Dendritic cell treated with granulocyte-macrophage colony-stimulating factor and Interleukin-4, amounts not matched to agents 40 ng/mL and 50 ng/mL, for 4 days (primary cell): ENCODE data around the gene SNAPIN.

Source experiments
- H3K27ac Mint-ChIP-seq: one replicate; pipeline ENCODE4 v1.8.0; 2022; ENCODE audit warnings: mild to moderate bottlenecking, mixed read lengths
- H3K27me3 Mint-ChIP-seq: one replicate; pipeline ENCODE4 v1.8.0; 2022; ENCODE audit warnings: mild to moderate bottlenecking, mixed read lengths
- H3K36me3 Mint-ChIP-seq: one replicate; pipeline ENCODE4 v1.8.0; 2022; ENCODE audit warnings: low read depth, mixed read lengths
- H3K4me1 Mint-ChIP-seq: one replicate; pipeline ENCODE4 v1.8.0; 2022; ENCODE audit warnings: low read depth, mixed read lengths
- H3K4me3 Mint-ChIP-seq: one replicate; pipeline ENCODE4 v1.8.0; 2022; ENCODE audit warnings: mild to moderate bottlenecking, moderate library complexity, mixed read lengths
- H3K9me3 Mint-ChIP-seq: one replicate; pipeline ENCODE4 v1.8.0; 2022; ENCODE audit warnings: mixed read lengths
- intact Hi-C: fragments of 100-400 bp; cut with micrococcal nuclease; formaldehyde crosslinking; loops from one replicate; pipeline ENCODE4 v1.15.0; 2022

SNAPIN gene, protein sequence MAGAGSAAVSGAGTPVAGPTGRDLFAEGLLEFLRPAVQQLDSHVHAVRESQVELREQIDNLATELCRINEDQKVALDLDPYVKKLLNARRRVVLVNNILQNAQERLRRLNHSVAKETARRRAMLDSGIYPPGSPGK

DNA sequence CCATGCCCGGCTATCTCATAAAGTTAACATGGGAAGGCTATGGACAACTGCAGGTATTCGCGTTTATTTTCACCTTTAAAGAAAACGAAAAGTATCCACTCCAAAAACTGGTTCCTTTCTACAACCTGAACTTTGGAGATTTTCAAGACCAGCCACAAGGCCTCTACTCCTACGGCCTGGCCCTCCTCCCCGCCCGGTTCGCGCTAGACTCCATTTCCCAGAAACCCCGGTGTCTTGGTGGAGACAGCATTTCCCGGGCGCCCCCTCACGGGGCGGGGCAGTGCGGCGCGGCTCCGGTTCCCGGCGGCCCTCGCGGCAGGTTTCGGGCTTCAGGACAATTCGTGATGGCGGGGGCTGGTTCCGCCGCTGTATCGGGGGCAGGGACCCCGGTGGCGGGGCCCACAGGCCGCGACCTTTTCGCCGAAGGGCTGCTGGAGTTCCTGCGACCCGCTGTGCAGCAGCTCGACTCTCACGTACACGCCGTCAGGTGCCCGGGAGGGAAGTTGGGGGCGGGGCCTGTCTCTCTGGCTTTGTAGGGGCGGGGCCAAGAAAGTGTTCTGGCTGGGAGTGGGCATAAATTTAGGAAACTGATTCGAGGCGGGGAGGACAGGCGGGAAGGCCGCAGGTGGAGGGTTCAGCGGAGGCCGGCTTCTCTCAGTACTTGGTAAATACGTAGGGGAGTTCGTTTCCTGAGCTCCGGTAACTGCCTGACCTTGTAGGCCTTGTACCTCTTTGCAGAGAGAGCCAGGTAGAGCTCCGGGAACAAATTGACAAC, at the start of gene SNAPIN:
Gene SNAPIN, plus strand, starts transcription at position 304 of the 775 bp plus-strand sequence. Its CDS starts 41 bp downstream, at position 345.
- peak within 1 kb of the TSS; percentile 96 for H3K27ac Mint-ChIP-seq
- intact Hi-C loops: loop anchor here (1.0 kb wide), 1 partner anchor 24 kb away; the partner anchor contains the start of gene CHTOP
- H3K4me3 Mint-ChIP-seq: peak within 1 kb of the TSS; percentile 95
- no peaks in the 10 kb centered on the region for H3K27me3 Mint-ChIP-seq
- H3K36me3 Mint-ChIP-seq: peaks cover 7% of the 10 kb centered on the region
- H3K9me3 Mint-ChIP-seq: no peaks in the 10 kb centered on the region
- peaks cover 27% of the 10 kb centered on the region for H3K4me1 Mint-ChIP-seq

DNA sequence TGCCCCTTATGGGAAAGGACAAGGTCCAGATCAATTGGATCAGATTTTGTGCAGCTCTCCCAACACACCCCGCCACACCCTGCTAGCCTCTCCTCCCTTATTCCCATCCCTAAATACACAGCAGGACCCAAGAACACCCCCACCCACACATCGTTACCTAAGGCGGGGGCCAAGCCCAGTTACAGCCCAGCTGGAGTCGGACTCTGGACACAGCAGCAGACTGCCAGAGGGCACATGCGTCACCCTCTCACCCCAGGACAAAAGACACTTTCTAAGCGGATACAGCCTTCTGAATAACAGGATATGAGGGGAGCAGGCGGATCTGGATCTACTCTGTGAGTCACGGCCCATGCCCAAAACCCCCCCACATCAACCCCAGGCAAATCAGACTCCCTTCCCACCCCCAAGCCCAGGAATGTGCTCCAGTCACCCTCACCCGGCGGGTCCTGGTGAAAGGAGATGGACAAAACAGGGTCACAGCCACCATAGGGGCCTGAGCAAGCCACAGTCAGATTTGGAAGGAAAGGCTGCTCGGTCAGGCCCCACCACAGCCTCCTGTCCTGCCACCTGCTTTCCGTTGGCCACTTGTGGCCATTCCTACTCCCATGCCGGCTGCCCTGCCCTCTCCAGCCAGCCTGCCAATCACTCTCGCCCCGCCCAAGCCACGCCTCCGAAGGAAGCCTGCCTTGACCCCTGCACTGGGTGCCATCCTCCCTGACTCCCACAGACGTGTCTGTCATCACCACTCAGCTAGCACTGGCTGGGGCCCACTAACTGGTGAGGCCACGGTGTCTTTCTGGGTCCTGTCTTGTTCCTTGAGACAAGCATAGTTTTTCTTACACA, 49.5 kb upstream of the SNAPIN start:
- Mint-ChIP-seq H3K36me3 (no peaks in the 10 kb centered on the region), H3K9me3 (no peaks in the 10 kb centered on the region), H3K27me3 (peaks cover 1% of the 10 kb centered on the region), H3K27ac (peak overlapping the region; percentile 2), H3K4me3 (no peak overlapping the region), H3K4me1 (peaks cover 42% of the 10 kb centered on the region)
- intact Hi-C loops: no loop called here

DNA sequence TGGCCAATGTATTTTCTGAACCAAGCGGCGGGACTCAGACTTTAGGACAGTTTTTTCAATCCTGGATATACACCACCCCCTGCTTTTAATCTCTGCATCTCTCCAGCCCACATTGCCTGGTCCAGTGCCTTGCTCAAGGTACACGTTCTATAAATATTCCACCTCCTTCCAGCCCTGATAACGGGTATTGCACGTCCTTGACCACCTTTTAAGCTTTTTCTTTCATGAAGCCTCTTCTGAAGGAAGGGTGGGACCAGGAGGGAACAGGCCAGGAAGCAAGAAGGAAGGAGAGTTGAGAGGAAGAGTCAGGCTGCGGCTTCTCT, 49.0 kb upstream of the SNAPIN start:
- intact Hi-C loops: no loop called here
- peaks cover 1% of the 10 kb centered on the region for H3K27me3 Mint-ChIP-seq
- peak overlapping the region; percentile 10 for H3K27ac Mint-ChIP-seq
- peaks cover 42% of the 10 kb centered on the region for H3K4me1 Mint-ChIP-seq
- no peaks in the 10 kb centered on the region for H3K9me3 Mint-ChIP-seq
- H3K36me3 Mint-ChIP-seq: no peaks in the 10 kb centered on the region
- H3K4me3 Mint-ChIP-seq: no peak overlapping the region

DNA sequence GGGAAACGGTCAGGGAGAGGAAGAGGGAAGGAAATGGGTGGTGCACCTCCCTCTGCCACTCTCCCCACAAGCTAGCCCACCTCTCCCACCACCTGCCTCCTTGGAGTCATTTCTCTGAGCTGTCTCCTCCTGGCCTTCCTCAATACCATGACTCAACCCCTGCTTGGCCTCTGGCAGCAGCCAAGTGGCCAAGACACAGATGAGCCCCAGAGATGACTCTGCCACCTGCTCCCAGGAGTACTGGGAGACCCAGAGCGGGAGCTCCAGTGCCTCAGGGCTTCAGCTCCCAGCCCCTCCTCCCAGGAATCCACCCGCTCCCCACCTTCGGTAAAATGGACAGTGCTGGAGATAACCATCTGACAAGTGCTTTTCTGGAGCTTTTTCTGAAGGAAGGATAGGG, 48.2 kb upstream of the SNAPIN start:
- Mint-ChIP-seq H3K27ac (peak overlapping the region; percentile 10), H3K27me3 (peaks cover 1% of the 10 kb centered on the region), H3K9me3 (no peaks in the 10 kb centered on the region), H3K4me3 (no peak overlapping the region), H3K4me1 (peaks cover 42% of the 10 kb centered on the region), H3K36me3 (no peaks in the 10 kb centered on the region)
- intact Hi-C loops: no loop called here

DNA sequence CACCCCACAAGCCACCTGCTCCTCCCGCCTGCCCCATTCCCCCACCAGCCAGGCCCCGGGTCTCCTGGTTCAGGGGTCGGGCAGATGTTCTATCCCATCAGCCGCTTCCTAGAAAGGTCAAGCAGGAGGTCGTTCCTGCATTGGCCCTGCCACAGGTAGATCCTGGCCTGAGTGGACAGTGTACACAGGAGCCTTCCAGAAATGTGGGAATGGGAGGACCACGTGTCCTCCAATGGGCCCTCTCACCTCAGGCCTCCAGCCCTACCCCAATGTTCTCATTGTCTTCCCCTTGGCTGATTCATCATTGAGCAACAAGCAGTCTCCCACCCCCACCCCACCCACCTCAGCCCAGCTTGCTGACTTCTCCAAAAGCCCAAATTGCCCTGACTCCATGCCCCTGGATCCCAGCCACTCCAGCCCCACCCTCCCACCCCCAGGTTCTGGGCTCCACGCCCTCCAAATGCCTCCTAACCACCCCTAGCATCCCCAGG, 47.6 kb upstream of the SNAPIN start:
- intact Hi-C loops: no loop called here
- H3K27me3 Mint-ChIP-seq: peaks cover 1% of the 10 kb centered on the region
- H3K4me1 Mint-ChIP-seq: peaks cover 46% of the 10 kb centered on the region
- H3K9me3 Mint-ChIP-seq: no peaks in the 10 kb centered on the region
- H3K27ac Mint-ChIP-seq: no peak overlapping the region
- H3K4me3 Mint-ChIP-seq: no peak overlapping the region
- no peaks in the 10 kb centered on the region for H3K36me3 Mint-ChIP-seq

DNA sequence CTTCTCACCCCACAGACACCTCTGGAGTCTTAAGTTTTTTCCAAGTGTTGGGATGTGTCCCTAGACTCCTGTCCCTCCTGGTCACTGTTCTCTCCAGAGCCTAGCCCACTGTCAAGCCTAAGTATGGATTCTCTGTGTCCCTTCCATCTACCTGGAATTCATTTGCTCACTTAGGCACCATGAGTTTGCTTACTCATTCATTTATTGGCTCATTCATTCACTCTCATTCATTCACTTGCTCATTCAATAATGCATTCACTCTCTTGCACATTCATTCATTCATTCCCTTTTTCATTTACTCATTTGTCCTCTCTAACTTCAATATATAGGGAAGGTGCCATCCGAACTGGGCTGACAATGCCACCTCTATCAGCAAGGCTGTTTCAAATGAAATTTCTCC, 47.1 kb upstream of the SNAPIN start:
- H3K9me3 Mint-ChIP-seq: no peaks in the 10 kb centered on the region
- no peak overlapping the region for H3K27ac Mint-ChIP-seq
- peaks cover 51% of the 10 kb centered on the region for H3K4me1 Mint-ChIP-seq
- H3K36me3 Mint-ChIP-seq: no peaks in the 10 kb centered on the region
- H3K27me3 Mint-ChIP-seq: peaks cover 1% of the 10 kb centered on the region
- no peak overlapping the region for H3K4me3 Mint-ChIP-seq
- intact Hi-C loops: no loop called here

DNA sequence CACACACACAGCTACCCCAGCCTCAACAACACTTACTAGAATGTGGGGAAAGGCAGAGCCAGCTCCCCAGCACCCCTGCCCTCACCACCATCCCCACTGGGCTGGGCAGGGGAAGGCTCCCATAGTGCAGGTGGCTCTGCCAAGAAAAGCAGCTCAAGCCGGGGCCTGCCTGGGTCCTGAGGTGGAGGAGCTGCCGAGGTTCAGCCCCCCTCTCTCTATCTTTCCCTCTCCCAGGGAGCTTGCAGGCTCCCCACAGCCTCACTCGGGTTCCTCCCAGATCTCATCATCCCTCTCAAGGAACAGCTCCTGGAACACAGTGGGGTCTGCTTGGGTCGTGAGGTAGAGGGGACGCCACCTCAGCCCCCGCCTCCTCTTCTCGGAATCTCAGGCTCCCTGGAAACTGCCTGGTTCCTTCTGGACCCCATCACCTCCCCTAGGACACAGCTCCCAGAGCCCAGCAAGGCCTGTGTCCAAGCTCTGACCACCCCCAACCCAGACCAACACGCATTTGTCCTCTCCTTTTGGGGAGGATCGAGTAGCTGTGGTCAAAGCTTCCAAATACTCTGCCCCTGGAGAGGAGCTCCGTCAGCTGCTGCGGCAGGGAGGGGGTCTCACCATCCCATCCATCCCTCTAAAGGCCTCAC, 46.3 kb upstream of the SNAPIN start:
- no peak overlapping the region for H3K4me3 Mint-ChIP-seq
- peaks cover 60% of the 10 kb centered on the region for H3K4me1 Mint-ChIP-seq
- peak overlapping the region; percentile 15 for H3K27ac Mint-ChIP-seq
- intact Hi-C loops: no loop called here
- no peaks in the 10 kb centered on the region for H3K36me3 Mint-ChIP-seq
- H3K27me3 Mint-ChIP-seq: peaks cover 2% of the 10 kb centered on the region
- no peaks in the 10 kb centered on the region for H3K9me3 Mint-ChIP-seq

DNA sequence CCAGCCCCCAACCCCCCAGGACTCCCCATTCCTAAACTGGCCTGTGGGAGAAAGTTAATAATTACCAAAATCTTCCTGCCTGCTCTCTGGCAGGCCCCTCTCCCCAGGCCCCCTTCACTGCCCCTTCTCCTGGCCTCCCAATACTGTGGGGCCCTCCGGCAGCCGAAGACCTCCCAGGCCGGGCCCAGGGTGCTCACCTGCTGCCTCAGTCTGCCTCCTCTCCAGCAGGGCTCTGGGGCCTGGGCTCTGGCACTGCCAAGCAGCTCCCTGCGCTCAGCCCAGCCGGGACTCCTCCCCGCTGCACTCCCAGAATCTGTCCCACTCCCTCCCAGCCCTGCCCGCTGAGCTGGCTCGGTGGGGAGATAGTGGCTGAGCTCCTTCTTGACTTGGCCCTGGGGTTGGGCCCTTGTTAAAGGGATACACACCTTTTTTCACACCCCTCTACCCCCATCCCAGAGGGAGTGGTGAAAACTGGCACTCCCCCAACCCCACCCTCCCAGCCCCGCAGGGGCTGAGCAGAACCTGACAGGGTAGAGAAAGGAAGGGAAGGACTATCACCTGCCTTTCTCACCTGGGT, 45.7 kb upstream of the SNAPIN start, which contains the start of gene S100A16:
Gene S100A16, minus strand, starts transcription at position 383 of the 577 bp plus-strand sequence. CDS start 4,986 bp downstream, outside the sequence.
- no peak within 1 kb of the TSS for H3K4me3 Mint-ChIP-seq
- no peaks in the 10 kb centered on the region for H3K36me3 Mint-ChIP-seq
- peaks cover 2% of the 10 kb centered on the region for H3K27me3 Mint-ChIP-seq
- no peaks in the 10 kb centered on the region for H3K9me3 Mint-ChIP-seq
- intact Hi-C loops: no loop called here
- H3K4me1 Mint-ChIP-seq: peaks cover 65% of the 10 kb centered on the region
- peak within 1 kb of the TSS; percentile 15 for H3K27ac Mint-ChIP-seq

DNA sequence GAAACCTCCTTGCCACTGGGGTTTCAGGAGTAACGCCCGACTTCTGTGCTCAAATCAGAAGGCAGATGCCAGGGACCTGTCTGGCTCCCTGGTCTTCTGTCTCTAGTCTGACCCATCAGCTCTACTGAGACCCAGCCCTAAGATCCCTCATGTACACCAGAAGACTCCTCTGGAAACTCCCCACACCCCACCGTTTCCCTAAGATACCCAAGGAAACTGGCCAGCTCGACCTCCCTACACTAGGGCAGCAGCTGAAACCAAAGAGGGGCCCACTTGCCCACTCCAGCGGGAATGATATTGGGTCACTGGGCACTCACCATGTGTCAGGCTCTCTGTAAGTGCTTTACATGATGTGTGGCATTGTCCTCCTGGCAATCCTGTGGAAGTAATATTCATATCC, 45.1 kb upstream of the SNAPIN start:
- peaks cover 2% of the 10 kb centered on the region for H3K27me3 Mint-ChIP-seq
- H3K4me1 Mint-ChIP-seq: peaks cover 61% of the 10 kb centered on the region
- H3K9me3 Mint-ChIP-seq: no peaks in the 10 kb centered on the region
- H3K4me3 Mint-ChIP-seq: no peak overlapping the region
- no peaks in the 10 kb centered on the region for H3K36me3 Mint-ChIP-seq
- intact Hi-C loops: no loop called here
- no peak overlapping the region for H3K27ac Mint-ChIP-seq

DNA sequence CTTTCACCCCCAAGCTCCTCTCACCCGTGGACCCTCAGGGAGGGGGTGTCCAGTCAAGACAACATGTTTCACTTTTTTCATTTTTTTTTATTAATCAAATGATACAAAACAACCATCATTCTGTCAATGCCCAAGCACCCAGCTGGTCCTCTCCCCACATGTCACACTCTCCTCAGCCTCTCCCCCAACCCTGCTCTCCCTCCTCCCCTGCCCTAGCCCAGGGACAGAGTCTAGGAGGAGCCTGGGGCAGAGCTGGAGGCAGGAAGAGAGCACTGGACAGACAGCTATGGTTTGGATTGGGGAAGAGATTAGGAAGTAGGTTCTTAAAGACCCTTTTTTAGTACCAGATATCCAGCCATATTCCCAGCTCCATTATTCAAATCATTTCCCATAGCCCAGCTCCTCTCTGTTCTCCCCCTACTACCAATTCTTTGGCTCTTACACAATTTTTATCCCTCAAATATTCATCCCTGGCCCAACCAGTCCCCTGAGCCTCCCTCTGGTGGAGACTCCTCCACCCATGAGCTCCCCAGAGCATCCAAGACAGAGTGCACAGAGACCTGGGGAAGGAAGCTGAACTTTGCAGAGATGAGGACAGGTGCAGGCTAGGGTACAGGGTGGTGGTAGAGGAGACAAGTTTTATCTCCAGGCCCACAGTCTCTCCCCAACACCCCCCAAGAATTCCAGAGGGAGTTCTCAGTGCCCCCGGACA, 44.2 kb upstream of the SNAPIN start:
- H3K27ac Mint-ChIP-seq: no peak overlapping the region
- intact Hi-C loops: no loop called here
- H3K27me3 Mint-ChIP-seq: peaks cover 2% of the 10 kb centered on the region
- H3K36me3 Mint-ChIP-seq: no peaks in the 10 kb centered on the region
- peaks cover 58% of the 10 kb centered on the region for H3K4me1 Mint-ChIP-seq
- no peaks in the 10 kb centered on the region for H3K9me3 Mint-ChIP-seq
- no peak overlapping the region for H3K4me3 Mint-ChIP-seq

DNA sequence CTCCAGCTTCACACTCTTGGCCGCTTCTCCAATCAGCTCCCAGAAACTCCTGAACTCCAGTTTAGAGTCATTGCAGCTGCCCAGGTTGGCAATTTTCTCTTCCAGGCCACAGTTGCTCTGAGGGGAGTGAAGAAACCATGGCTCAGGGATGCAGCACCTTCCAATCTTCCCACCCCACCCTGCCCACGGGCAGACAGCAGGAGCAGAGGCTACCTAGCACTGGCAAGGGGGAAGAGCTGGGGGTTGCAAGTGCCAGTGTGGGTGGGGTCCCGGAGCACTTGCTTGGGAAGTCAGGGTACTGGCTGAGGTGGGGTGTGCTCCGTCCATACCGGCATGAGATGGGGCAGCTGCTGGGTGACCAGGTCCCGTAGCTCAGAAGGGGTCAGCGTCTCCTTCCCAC, 43.6 kb upstream of the SNAPIN start:
- Mint-ChIP-seq H3K27me3 (peaks cover 2% of the 10 kb centered on the region), H3K4me1 (peaks cover 53% of the 10 kb centered on the region), H3K4me3 (no peak overlapping the region), H3K9me3 (no peaks in the 10 kb centered on the region), H3K27ac (no peak overlapping the region), H3K36me3 (no peaks in the 10 kb centered on the region)
- intact Hi-C loops: no loop called here

DNA sequence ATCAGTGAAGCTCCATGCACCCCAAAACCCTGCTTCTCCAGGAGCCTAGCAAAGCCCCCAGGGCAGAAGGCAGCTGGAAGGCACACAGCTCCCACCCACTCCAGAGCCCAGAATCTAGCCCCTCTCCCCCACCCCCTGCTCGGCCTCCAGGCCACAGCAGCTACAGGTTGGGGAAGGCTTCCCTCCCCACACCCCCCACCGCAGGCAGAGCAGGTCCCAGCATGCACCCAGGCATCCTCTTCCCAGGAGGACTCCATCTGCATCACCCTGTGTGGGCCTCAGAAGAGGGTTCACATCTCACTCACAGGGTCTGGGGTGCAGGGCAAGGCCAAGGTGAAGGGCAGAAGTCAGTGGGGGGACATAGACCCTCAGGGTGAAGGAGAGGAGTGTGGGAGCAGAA, 43.1 kb upstream of the SNAPIN start:
- Mint-ChIP-seq H3K27me3 (peaks cover 2% of the 10 kb centered on the region), H3K4me1 (peaks cover 48% of the 10 kb centered on the region), H3K9me3 (no peaks in the 10 kb centered on the region), H3K36me3 (no peaks in the 10 kb centered on the region), H3K27ac (no peak overlapping the region), H3K4me3 (no peak overlapping the region)
- intact Hi-C loops: no loop called here
